Endothelial cell of umbilical vein (primary cell): ENCODE measurements around the gene FILIP1L. TPM values are rescaled to one million over a fixed set of nuclear protein-coding genes. Genes with fewer than 3 reads are reported as not detected.

Experiments used
- BruUV-seq: library from RNA; stranded (reverse); fragments of 400-500 nt; replicated peaks from 2 replicates; lab custom pipeline; 2021; lab: Mats Ljungman, UMichigan
- CTCF ChIA-PET: fragments of 300-600, 350-600 bp; sonication (Branson Sonifier 250); formaldehyde crosslinking; loops from one replicate; lab custom pipeline; 2021; ENCODE audit warnings: antibody characterized with exemption, inconsistent platforms; lab: Charles Lee
- POLR2A ChIA-PET: fragments of 300-600, 350-600 bp; sonication (Branson Sonifier 250); formaldehyde crosslinking; loops from one replicate; lab custom pipeline; 2021; ENCODE audit warnings: antibody characterized with exemption, inconsistent platforms; lab: Charles Lee
- DNase-seq: peaks from one replicate; pipeline ENCODE4 v3.0.0-alpha.2; 2011; ENCODE audit warnings: low read depth, low spot score
- FAIRE-seq: peaks from 2 replicates; lab custom pipeline; 2011; peaks lifted over from hg19 to GRCh38; lab: Jason Lieb, UNC
- H2AFZ ChIP-seq: 2 replicates; pipeline ENCODE4 v1.6.0; 2012; ENCODE audit warnings: low read depth, low read length, control low read depth, inconsistent platforms
- H3K27ac ChIP-seq: 2 replicates; pipeline ENCODE4 v1.5.1; 2011; ENCODE audit warnings: low read depth, mild to moderate bottlenecking, control low read depth, low read length, moderate library complexity; ENCODE audit not compliant: insufficient read depth
- H3K27me3 ChIP-seq, 2 experiments: 2 replicates each; pipeline versions ENCODE4 v1.6.0 to v1.6.1; 2011; ENCODE audit warnings: low read length in 2 of 2, mixed read lengths in 1 of 2; ENCODE audit not compliant: control insufficient read depth in 2 of 2, insufficient read depth in 2 of 2
- H3K36me3 ChIP-seq, 2 experiments: 2 replicates in 1 of 2; 3 replicates in 1 of 2; pipeline ENCODE4 v1.5.1; 2011; ENCODE audit warnings: low read length in 2 of 2, mild to moderate bottlenecking in 1 of 2, moderate library complexity in 1 of 2; ENCODE audit not compliant: control insufficient read depth in 2 of 2, insufficient read depth in 2 of 2; ENCODE audit errors: extremely low read depth in 1 of 2
- H3K4me1 ChIP-seq: 3 replicates; pipeline ENCODE4 v1.5.1; 2011; ENCODE audit warnings: mild to moderate bottlenecking, low read length; ENCODE audit not compliant: control insufficient read depth, insufficient read depth; ENCODE audit errors: extremely low read depth
- H3K4me2 ChIP-seq: 2 replicates; pipeline ENCODE4 v1.6.1; 2011; ENCODE audit warnings: low read length, control low read depth, mixed read lengths; ENCODE audit not compliant: insufficient read depth
- H3K4me3 ChIP-seq, 3 experiments: fragments of 200-600 bp in 1 of 3; sonication (generic), shearing (Covaris generic) in 1 of 3; replicated peaks in 1 of 3; 2 replicates each; pipeline ENCODE4 v1.5.1; 2011 to 2016; ENCODE audit warnings: control low read depth in 3 of 3, low read length in 3 of 3, mild to moderate bottlenecking in 2 of 3, inconsistent platforms in 1 of 3, low read depth in 1 of 3, moderate library complexity in 1 of 3; ENCODE audit not compliant: insufficient read depth in 1 of 3
- H3K79me2 ChIP-seq: 2 replicates; pipeline ENCODE4 v1.6.0; 2012; ENCODE audit warnings: low read length, inconsistent platforms; ENCODE audit not compliant: control insufficient read depth, insufficient read depth
- H3K9ac ChIP-seq: replicated peaks from 2 replicates; pipeline ENCODE3; 2011; ENCODE audit warnings: low read length, control low read depth; ENCODE audit not compliant: insufficient read depth; ENCODE audit errors: extremely low read depth
- H3K9me1 ChIP-seq: replicated peaks from 3 replicates; pipeline ENCODE4 v1.6.0; 2011; ENCODE audit warnings: mild to moderate bottlenecking, low read length; ENCODE audit not compliant: control insufficient read depth, insufficient read depth; ENCODE audit errors: extremely low read depth
- H3K9me3 ChIP-seq: replicated peaks from 2 replicates; pipeline ENCODE4 v1.5.1; 2012; ENCODE audit warnings: low read length, inconsistent platforms; ENCODE audit not compliant: control insufficient read depth, insufficient read depth
- H4K20me1 ChIP-seq: replicated peaks from 2 replicates; pipeline ENCODE3; 2011; ENCODE audit warnings: mild to moderate bottlenecking, low read length; ENCODE audit not compliant: control insufficient read depth, insufficient read depth; ENCODE audit errors: extremely low read depth
- EZH2 ChIP-seq: IDR thresholded peaks from 2 replicates; pipeline ENCODE4 v1.6.1; 2012; ENCODE audit warnings: borderline replicate concordance, low read depth, mild to moderate bottlenecking, moderate library complexity, low read length, inconsistent platforms; ENCODE audit not compliant: severe bottlenecking
- FOS ChIP-seq: IDR thresholded peaks from 2 replicates; pipeline ENCODE4 v1.6.1; 2011; ENCODE audit warnings: mild to moderate bottlenecking, low read length, moderate library complexity, borderline replicate concordance; ENCODE audit not compliant: insufficient read depth
- GATA2 ChIP-seq: IDR thresholded peaks from 2 replicates; pipeline ENCODE4 v1.7.0; 2011; ENCODE audit warnings: low read depth, mild to moderate bottlenecking, moderate library complexity, mixed read lengths, low read length; ENCODE audit not compliant: insufficient read length, insufficient read depth
- JUN ChIP-seq: IDR thresholded peaks from 2 replicates; pipeline ENCODE4 v1.6.1; 2011; ENCODE audit warnings: borderline replicate concordance, low read depth; ENCODE audit not compliant: insufficient read length, insufficient read depth
- MYC ChIP-seq: IDR thresholded peaks from one replicate; pipeline ENCODE4 v1.6.1; 2011; ENCODE audit warnings: mild to moderate bottlenecking, low read depth, low read length
- POLR2A ChIP-seq: IDR thresholded peaks from 2 replicates; pipeline ENCODE4 v1.6.1; 2012; ENCODE audit warnings: low read depth, mild to moderate bottlenecking, control low read depth, low read length
- POLR2AphosphoS5 ChIP-seq: IDR thresholded peaks from 2 replicates; pipeline ENCODE4 v1.6.1; 2012; ENCODE audit warnings: low read depth, mild to moderate bottlenecking, control low read depth, low read length, moderate library complexity; ENCODE audit not compliant: insufficient read depth
- dilution Hi-C: fragments of 300-500 bp; cut with MboI; formaldehyde crosslinking; loops from one replicate; pipeline ENCODE4 v1.15.0; 2019; ENCODE audit warnings: low sequenced_read_pairs; ENCODE audit not compliant: extremely low pct_ligation_motif_present
- intact Hi-C: fragments of 100-400 bp; cut with micrococcal nuclease; formaldehyde crosslinking; loops from one replicate; pipeline ENCODE4 v1.10.0; 2022
- polyA plus RNA-seq, 4 experiments: library from polyadenylated mRNA; depleted of rRNA in 3 of 4; stranded (reverse) in 3 of 4; unstranded in 1 of 4; fragments of >200 nt; gene quantifications; 2 replicates each; pipeline versions ENCODE4 v1.2.1 to v1.2.3, GENCODE V29; 2011 to 2012; ENCODE audit warnings: missing spikeins in 1 of 4
- total RNA-seq: library from RNA; stranded (reverse); gene quantifications from 2 replicates; pipeline ENCODE4 v1.2.3, GENCODE V29; 2021
- TF ChIP-seq, protein P1 (sequence below), 2 donors: IDR thresholded peaks; 1 replicate in 1 of 2; 2 replicates in 1 of 2; pipeline ENCODE4 v1.5.1; 2011; ENCODE audit warnings: low read length in 2 of 2, mild to moderate bottlenecking in 2 of 2, moderate library complexity in 2 of 2, control low read depth in 1 of 2, inconsistent platforms in 1 of 2, low read depth in 1 of 2; ENCODE audit not compliant: insufficient read depth in 1 of 2; ENCODE audit errors: extremely low read depth in 1 of 2
- TF ChIP-seq, protein P2 (sequence below): IDR thresholded peaks from 2 replicates; pipeline ENCODE4 v1.6.1; 2011; ENCODE audit not compliant: insufficient read depth, insufficient read length

FILIP1L gene
- total and polyA plus RNA-seq, 2 donors (not counting 3 experiments of a cell fraction or from before 2014, with no cell fraction given), result 26.0 to 29.9 TPM

DNA sequence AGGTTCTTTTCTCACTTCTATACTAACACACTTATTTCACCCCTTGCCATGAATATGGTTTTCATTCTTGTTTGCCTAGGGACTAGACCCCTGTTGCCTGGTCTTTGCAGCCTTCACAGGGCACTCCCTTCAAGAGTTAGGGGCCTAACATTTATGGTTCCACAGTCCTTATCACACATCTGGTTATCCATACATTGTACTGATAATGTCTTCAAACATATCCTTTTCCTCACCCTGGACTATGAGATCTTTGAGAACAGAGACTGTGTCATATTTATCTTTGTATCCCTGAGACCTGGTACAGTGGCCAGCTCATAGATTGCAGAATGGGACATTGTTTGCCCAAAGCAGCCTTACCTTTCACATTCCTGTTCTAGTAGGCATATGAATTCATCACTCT is 190.4 kb downstream of the FILIP1L start:
- no TSS peak for BruUV-seq
- Histone ChIP-seq H3K27me3 (no peaks in the 10 kb centered on the region), H4K20me1 (no peaks in the 10 kb centered on the region), H3K4me1 (peaks cover 42% of the 10 kb centered on the region), H3K79me2 (peaks cover 9% of the 10 kb centered on the region), H3K36me3 (no peaks in the 10 kb centered on the region), H3K4me3 (no peak overlapping the region), H3K9me1 (no peaks in the 10 kb centered on the region), H3K27ac (no peak overlapping the region), H2AFZ (no peak overlapping the region), H3K4me2 (no peak overlapping the region), H3K9ac (no peak overlapping the region), H3K9me3 (no peaks in the 10 kb centered on the region)
- dilution Hi-C loops (no loop called here), intact Hi-C loops (no loop called here)
- CTCF ChIA-PET, result interaction anchor here (1.0 to 1.7 kb wide), 2 partner anchors 30 to 80 kb away, joined by 3 to 6 read pairs; no protein-coding TSS in a partner anchor
- DNase-seq (no peak), FAIRE-seq (no peak)
- TF ChIP-seq MYC, result no peak
- TF ChIP-seq, protein P1, sequence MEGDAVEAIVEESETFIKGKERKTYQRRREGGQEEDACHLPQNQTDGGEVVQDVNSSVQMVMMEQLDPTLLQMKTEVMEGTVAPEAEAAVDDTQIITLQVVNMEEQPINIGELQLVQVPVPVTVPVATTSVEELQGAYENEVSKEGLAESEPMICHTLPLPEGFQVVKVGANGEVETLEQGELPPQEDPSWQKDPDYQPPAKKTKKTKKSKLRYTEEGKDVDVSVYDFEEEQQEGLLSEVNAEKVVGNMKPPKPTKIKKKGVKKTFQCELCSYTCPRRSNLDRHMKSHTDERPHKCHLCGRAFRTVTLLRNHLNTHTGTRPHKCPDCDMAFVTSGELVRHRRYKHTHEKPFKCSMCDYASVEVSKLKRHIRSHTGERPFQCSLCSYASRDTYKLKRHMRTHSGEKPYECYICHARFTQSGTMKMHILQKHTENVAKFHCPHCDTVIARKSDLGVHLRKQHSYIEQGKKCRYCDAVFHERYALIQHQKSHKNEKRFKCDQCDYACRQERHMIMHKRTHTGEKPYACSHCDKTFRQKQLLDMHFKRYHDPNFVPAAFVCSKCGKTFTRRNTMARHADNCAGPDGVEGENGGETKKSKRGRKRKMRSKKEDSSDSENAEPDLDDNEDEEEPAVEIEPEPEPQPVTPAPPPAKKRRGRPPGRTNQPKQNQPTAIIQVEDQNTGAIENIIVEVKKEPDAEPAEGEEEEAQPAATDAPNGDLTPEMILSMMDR (IDR thresholded peaks at IDR 0.05; ENCODE audit: extremely low read depth in 1 of 2, insufficient read depth in 1 of 2, low read depth in 1 of 2, low read length in 2 of 2), result no peak
- no peak for TF ChIP-seq GATA2
- TF ChIP-seq POLR2A, result no peak
- no peak for TF ChIP-seq POLR2AphosphoS5
- no peak for TF ChIP-seq EZH2
- no peak for TF ChIP-seq JUN
- no peak for TF ChIP-seq FOS
- TF ChIP-seq, protein P2, sequence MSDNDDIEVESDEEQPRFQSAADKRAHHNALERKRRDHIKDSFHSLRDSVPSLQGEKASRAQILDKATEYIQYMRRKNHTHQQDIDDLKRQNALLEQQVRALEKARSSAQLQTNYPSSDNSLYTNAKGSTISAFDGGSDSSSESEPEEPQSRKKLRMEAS, result no peak
- POLR2A ChIA-PET, result no interaction called here
